Measurements from ENCODE around the gene ENPP3.
A peak's percentile ranks its signal among the peaks of the same experiment; 100 is the strongest.

Gene ENPP3

DNA sequence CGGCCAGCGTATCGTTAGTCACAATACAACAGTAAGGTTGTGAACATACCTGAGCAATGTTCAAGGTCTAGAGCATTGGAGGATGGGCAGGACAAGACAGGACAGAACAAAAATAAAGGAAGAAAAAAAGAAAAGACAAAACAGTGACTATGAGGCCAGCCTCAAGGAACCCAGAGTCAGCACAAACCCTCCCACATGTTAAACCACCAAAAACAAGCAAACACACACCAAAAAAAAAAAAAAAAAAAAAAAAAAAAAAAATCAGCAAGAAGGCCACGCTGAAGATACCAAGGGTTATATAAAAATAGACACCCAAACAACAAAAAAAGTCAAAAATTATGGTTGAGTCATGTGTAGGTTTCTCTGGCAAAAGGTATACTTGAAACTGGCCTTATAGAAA is 21.8 kb upstream of the ENPP3 start:
- H4K20me1 ChIP-seq (ENCODE audit: low read depth, low read length) = no peaks in the 10 kb centered on the region
- H3K27me3 ChIP-seq (ENCODE audit: low read length) = no peaks in the 10 kb centered on the region
- H3K36me3 ChIP-seq (ENCODE audit: low read length) = peaks cover 77% of the 10 kb centered on the region
- H3K79me2 ChIP-seq (ENCODE audit: insufficient read depth, low read length) = no peaks in the 10 kb centered on the region
- no peaks in the 10 kb centered on the region for H3K9me3 ChIP-seq (ENCODE audit: insufficient read depth, low read length)
- no peak overlapping the region for H3K4me2 ChIP-seq (ENCODE audit: low read depth, low read length, poor library complexity, severe bottlenecking)
- H3K9me2 ChIP-seq (replicated peaks; ENCODE audit: insufficient read depth, low read length) = no peaks in the 10 kb centered on the region
- H3K4me3 ChIP-seq (ENCODE audit: insufficient read depth, low read length, poor library complexity, severe bottlenecking) = no peak overlapping the region
- H3K9ac ChIP-seq (ENCODE audit: low read length) = no peak overlapping the region
- no peaks in the 10 kb centered on the region for H3F3A ChIP-seq (ENCODE audit: insufficient read depth)
- no peak for TF ChIP-seq EZH2phosphoT487 (conservative IDR thresholded peaks at IDR 0.05; ENCODE audit: low read length)
- TF ChIP-seq, protein P1, sequence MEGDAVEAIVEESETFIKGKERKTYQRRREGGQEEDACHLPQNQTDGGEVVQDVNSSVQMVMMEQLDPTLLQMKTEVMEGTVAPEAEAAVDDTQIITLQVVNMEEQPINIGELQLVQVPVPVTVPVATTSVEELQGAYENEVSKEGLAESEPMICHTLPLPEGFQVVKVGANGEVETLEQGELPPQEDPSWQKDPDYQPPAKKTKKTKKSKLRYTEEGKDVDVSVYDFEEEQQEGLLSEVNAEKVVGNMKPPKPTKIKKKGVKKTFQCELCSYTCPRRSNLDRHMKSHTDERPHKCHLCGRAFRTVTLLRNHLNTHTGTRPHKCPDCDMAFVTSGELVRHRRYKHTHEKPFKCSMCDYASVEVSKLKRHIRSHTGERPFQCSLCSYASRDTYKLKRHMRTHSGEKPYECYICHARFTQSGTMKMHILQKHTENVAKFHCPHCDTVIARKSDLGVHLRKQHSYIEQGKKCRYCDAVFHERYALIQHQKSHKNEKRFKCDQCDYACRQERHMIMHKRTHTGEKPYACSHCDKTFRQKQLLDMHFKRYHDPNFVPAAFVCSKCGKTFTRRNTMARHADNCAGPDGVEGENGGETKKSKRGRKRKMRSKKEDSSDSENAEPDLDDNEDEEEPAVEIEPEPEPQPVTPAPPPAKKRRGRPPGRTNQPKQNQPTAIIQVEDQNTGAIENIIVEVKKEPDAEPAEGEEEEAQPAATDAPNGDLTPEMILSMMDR (IDR thresholded peaks at IDR 0.05; ENCODE audit: insufficient read depth, low read length, poor library complexity, severe bottlenecking) = no peak
- no peak overlapping the region for H2AFZ ChIP-seq (ENCODE audit: low read depth, low read length, severe bottlenecking)
- no peak overlapping the region for H3K27ac ChIP-seq (ENCODE audit: low read depth, low read length)

DNA sequence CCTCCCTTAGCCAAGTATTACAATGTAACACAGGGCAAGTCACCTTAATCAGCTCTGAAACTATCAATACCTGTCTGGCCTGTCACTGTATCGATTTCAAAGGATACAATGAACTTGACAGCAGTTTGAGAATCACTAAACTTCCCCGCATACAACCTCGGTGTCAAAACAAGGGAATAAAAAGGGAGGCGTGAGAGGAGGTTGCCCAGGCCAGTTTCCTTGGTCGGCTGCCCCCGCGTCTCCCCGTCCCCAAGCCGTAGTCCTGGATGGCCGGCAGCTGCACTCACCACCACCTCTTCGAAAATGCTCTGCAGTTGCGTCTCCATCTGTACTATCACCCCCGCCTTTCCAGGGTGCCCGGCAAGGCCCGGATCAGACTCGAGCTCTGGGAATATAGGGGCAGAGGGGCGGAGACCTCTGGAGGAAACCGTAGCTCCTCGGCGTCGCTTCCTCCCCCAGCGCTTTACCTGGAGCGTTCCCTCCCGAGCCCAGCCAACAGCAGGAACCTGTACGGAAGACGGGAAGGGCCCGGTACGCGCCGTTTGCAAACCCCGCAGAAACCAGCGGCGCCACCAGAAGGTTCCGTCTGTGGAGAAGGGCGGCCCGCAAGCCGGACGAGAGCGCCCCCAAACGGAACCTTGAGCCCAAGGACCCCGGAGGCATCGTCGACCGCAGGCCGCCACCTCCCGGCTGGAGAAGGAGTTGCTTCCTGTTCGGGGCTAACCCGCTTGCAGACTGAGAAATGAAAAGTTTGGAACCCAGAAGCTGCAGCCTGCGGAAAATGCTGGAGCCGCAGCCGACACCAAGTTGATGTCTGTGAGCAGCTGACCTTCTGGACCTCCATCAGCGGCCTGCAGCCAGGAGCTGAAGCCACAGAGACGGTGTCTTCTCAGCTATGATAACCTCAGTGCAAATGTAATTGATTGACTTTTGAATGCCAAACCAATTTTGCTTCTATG is 9.1 kb upstream of the ENPP3 start, which contains the start of gene MED23:
TSS of gene MED23 (minus strand) at position 519 of the 959 bp plus-strand sequence. CDS start at position 326, 193 bp downstream.
- H3K4me3 ChIP-seq (ENCODE audit: insufficient read depth, low read length, poor library complexity, severe bottlenecking) = peak within 1 kb of the TSS; percentile 100
- peak within 1 kb of the TSS; percentile 88 for H3K9ac ChIP-seq (ENCODE audit: low read length)
- no peaks in the 10 kb centered on the region for H4K20me1 ChIP-seq (ENCODE audit: low read depth, low read length)
- H3K27ac ChIP-seq (ENCODE audit: low read depth, low read length) = peak within 1 kb of the TSS; percentile 36; the same call in 1 of the 2 replicates
- H3K27me3 ChIP-seq (ENCODE audit: low read length) = no peaks in the 10 kb centered on the region
- no peak for TF ChIP-seq EZH2phosphoT487 (conservative IDR thresholded peaks at IDR 0.05; ENCODE audit: low read length)
- TF ChIP-seq, protein P1 (IDR thresholded peaks at IDR 0.05; ENCODE audit: insufficient read depth, low read length, poor library complexity, severe bottlenecking) = peak; percentile 97
- peaks cover 30% of the 10 kb centered on the region; the same call in 1 of the 2 replicates for H3K36me3 ChIP-seq (ENCODE audit: low read length)
- peaks cover 26% of the 10 kb centered on the region for H3K79me2 ChIP-seq (ENCODE audit: insufficient read depth, low read length)
- no peaks in the 10 kb centered on the region for H3K9me3 ChIP-seq (ENCODE audit: insufficient read depth, low read length)
- no peaks in the 10 kb centered on the region for H3F3A ChIP-seq (ENCODE audit: insufficient read depth)
- peak within 1 kb of the TSS; percentile 94 for H2AFZ ChIP-seq (ENCODE audit: low read depth, low read length, severe bottlenecking)
- H3K4me2 ChIP-seq (ENCODE audit: low read depth, low read length, poor library complexity, severe bottlenecking) = peak within 1 kb of the TSS; percentile 97
- no peaks in the 10 kb centered on the region for H3K9me2 ChIP-seq (replicated peaks; ENCODE audit: insufficient read depth, low read length)

DNA sequence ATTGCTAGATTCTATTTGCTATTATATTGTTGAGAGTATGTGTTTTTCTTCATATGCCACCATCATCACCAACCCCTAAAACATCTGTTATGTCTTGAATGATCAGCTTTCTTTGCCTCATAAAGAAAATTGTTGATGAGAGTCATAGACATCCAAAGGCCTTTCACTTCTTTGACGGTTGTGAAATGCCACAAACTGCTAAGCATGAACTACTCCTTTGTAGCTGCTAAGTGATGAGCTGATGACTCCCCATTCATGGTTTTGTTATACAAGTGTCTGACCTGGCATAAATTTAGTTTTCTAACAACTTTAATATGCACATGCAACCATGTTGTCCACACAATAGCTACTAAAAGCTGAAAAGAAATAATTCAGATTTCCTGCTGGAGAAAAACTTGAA is 8.4 kb upstream of the ENPP3 start:
- H4K20me1 ChIP-seq (ENCODE audit: low read depth, low read length) = no peaks in the 10 kb centered on the region
- TF ChIP-seq, protein P1 (IDR thresholded peaks at IDR 0.05; ENCODE audit: insufficient read depth, low read length, poor library complexity, severe bottlenecking) = no peak
- TF ChIP-seq EZH2phosphoT487 (conservative IDR thresholded peaks at IDR 0.05; ENCODE audit: low read length) = no peak
- H3K9me2 ChIP-seq (replicated peaks; ENCODE audit: insufficient read depth, low read length) = no peaks in the 10 kb centered on the region
- H3K4me2 ChIP-seq (ENCODE audit: low read depth, low read length, poor library complexity, severe bottlenecking) = peak overlapping the region; percentile 70
- H3K9ac ChIP-seq (ENCODE audit: low read length) = peak overlapping the region; percentile 88
- H3K4me3 ChIP-seq (ENCODE audit: insufficient read depth, low read length, poor library complexity, severe bottlenecking) = peak overlapping the region; percentile 47
- H3F3A ChIP-seq (ENCODE audit: insufficient read depth) = no peaks in the 10 kb centered on the region
- H3K27ac ChIP-seq (ENCODE audit: low read depth, low read length) = no peak overlapping the region
- peaks cover 23% of the 10 kb centered on the region; the same call in 1 of the 2 replicates for H3K36me3 ChIP-seq (ENCODE audit: low read length)
- H3K79me2 ChIP-seq (ENCODE audit: insufficient read depth, low read length) = peaks cover 26% of the 10 kb centered on the region
- H3K9me3 ChIP-seq (ENCODE audit: insufficient read depth, low read length) = no peaks in the 10 kb centered on the region
- peak overlapping the region; percentile 94 for H2AFZ ChIP-seq (ENCODE audit: low read depth, low read length, severe bottlenecking)
- H3K27me3 ChIP-seq (ENCODE audit: low read length) = no peaks in the 10 kb centered on the region
